HG02885 (cell line): ENCODE results near the gene ZFP36L2.
A peak's percentile ranks its signal among the peaks of the same experiment; 100 is the strongest.
"Not testable (repeated sequence)": the region's sequence is repeated elsewhere in the genome, so short reads cannot be mapped to it uniquely, and the experiment has no call there.

Experiments used
- ATAC-seq: cut with Tn5 transposase; IDR thresholded peaks from one replicate; pipeline ENCODE4 v1.9.1; 2021; ENCODE audit warnings: mild to moderate bottlenecking; ENCODE audit not compliant: unreplicated experiment, poor library complexity

The ZFP36L2 gene

GRCh38 chr2:43191947-43192516, 34.4 kb downstream of the ZFP36L2 start:
- no peak for ATAC-seq

GRCh38 chr2:43190311-43191052, 35.9 kb downstream of the ZFP36L2 start:
- ATAC-seq: no peak

DNA sequence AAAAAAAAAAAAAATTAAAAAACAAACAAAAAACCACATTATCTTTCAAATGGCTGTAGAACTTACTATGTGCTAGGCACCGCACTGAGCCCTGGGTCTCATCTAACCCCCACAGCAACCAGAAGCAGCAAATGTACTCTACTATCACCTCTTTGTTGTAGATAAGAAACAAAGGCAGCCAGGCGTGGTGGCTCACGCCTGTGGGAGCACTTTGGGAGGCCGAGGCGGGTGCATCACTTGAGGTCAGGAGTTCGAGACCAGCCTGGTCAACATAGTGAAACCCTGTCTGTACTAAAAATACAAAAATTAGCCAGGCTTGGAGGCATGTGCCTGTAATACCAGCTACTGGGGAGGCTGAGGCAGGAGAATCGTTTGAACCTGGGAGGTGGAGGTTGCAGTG, 36.5 kb downstream of the ZFP36L2 start:
- ATAC-seq: not testable (repeated sequence)

GRCh38 chr2:43188561-43189386, 37.6 kb downstream of the ZFP36L2 start:
- ATAC-seq: no peak

GRCh38 chr2:43186679-43187374, 39.6 kb downstream of the ZFP36L2 start:
- ATAC-seq: no peak

DNA sequence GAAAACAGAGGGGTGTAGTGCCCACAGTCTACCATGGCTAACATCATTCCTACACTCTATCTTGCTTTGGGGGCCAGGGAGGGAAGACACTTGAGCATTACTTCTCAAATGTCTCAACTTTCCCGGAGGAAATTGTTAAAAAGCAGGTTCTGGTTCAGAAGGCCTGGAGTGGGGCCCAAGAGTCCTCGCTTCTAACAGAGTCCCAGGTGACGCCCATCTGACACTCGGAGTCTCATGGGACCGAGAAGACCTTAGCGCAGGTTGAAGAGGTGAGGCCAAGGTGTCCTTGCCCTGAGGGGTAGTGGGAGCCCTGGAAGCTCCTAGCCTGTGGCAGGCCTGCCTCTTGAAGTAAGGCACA, 40.1 kb downstream of the ZFP36L2 start:
- no peak for ATAC-seq

GRCh38 chr2:43185146-43185545, 41.3 kb downstream of the ZFP36L2 start:
- no peak for ATAC-seq

GRCh38 chr2:43184339-43184895, 42.0 kb downstream of the ZFP36L2 start:
- no peak for ATAC-seq

DNA sequence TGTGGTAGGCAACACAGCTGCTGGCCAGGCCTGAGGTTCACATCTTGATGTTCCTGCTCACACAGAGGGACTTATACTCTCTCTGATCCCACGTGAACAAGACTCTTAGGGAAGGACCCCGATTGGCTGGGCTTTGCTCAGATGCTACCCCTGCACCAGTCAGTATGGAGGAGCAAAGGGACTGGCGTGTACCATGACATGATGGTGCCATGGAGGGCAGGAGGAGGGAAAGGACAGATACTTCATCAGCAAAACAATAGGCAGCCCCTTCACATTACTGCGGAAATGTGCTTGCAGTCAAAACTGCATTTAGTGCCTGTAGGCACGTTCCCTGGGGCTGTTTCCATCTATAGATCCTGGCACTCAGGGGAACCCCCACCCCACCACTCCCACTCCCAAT, 42.7 kb downstream of the ZFP36L2 start:
- no peak for ATAC-seq

GRCh38 chr2:43180897-43181296, 45.5 kb downstream of the ZFP36L2 start:
- no peak for ATAC-seq

DNA sequence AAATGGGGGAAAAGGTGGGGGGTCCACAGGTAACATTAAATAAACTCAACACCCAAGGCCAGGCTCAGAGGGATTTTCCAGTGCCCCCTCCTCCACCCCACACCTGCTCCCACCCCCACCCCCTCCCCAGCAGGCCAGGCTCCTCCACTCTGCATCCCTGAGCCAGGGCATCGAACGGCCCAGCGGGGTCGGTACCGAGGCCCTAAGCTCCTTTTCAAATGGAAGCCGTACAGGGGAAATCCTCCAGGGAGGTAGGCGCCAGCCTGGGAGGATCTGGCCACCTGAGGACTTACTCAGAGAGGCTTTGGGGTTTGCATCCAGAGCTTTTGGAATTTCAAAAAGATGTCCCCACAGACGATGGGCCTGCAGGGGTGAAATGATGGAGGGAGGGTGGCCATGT, 46.5 kb downstream of the ZFP36L2 start:
- no peak for ATAC-seq

DNA sequence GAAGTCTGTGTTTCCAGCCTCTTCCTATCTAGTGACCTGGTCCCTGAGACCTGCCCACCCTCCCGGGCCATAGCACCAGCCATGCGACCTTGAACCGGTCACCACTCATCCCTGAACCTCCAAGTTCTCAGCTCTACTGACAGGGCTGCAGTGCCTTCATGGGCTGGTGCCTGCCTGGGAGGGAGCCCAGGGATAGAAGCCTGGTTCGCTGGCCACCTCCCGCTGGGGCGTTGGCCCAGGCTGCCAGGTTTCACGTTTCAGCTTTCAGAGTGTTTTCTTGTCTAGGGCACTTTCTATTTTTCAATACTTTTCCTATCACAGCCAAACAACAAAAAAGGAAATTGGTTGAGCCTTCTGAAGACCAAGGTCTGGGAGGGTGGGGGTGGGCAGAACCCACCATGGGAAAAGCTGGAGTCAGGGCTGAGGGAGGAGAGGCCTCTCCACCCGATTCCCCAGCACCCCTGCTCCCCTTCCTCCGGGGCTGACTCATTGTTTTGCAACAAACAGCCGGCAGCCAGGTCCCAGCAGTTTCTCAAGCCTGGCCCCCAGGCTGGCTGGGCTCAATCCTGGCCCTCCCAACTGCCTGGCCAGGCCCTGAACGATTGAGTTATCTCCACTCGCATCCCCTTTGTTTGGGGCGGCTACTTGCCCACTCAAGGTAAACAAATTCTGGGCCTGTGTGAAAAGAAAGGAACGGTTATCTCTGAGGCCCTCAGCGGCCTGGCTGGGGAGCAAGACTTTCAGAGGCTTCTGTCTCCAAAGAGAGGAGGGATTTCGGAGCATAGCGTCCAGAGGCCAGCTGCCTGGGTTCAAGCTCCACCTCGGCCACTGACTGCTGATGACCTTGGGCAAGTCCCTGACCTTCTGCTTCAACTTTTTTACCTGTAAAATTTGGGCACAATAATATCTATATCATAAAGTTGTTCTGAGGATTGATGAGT, 47.5 kb downstream of the ZFP36L2 start:
- no peak for ATAC-seq

GRCh38 chr2:43178055-43178598, 48.3 kb downstream of the ZFP36L2 start:
- no peak for ATAC-seq

GRCh38 chr2:43176449-43176848, 50.0 kb downstream of the ZFP36L2 start:
- no peak for ATAC-seq

- no peak for ATAC-seq
These were observed 50.5 kb downstream of the ZFP36L2 start for GRCh38 chr2:43175876-43176275.

GRCh38 chr2:43175020-43175441, 51.4 kb downstream of the ZFP36L2 start:
- no peak for ATAC-seq

GRCh38 chr2:43174368-43174916, 52.0 kb downstream of the ZFP36L2 start:
- ATAC-seq: peak; percentile 88
